B cell (primary cell): Measurements from ENCODE around the gene ASXL2. TPM values are rescaled to one million over a fixed set of nuclear protein-coding genes. Genes with fewer than 3 reads are reported as not detected.

Source experiments
- ATAC-seq: fragments of 200-7000 bp; cut with Tn5 transposase; one replicate; pipeline ENCODE4 v1.10.0; 2021; ENCODE audit warnings: low read depth, mild to moderate bottlenecking, moderate number of reproducible peaks, moderate library complexity
- CTCF ChIA-PET: fragments of 350-600 bp; sonication (Branson Sonifier 250); formaldehyde crosslinking; loops from one replicate; lab custom pipeline; 2021; ENCODE audit warnings: antibody characterized with exemption, inconsistent platforms; lab: Charles Lee
- POLR2A ChIA-PET: fragments of 350-600 bp; sonication (Branson Sonifier 250); formaldehyde crosslinking; loops from one replicate; lab custom pipeline; 2021; ENCODE audit warnings: antibody characterized with exemption; lab: Charles Lee
- DNase-seq: peaks from one replicate; pipeline ENCODE4 v3.0.0; 2013
- H2AFZ ChIP-seq: 2 replicates; pipeline ENCODE4 v1.6.1; 2012; ENCODE audit warnings: mild to moderate bottlenecking, low read depth, low read length; ENCODE audit not compliant: insufficient read depth, poor library complexity, severe bottlenecking
- H3K27ac ChIP-seq, 2 donors: 1 replicate in 1 of 2; 2 replicates in 1 of 2; pipeline ENCODE4 v1.5.1; 2012 to 2013; ENCODE audit warnings: low read length in 2 of 2, mild to moderate bottlenecking in 2 of 2, moderate library complexity in 1 of 2
- H3K27me3 ChIP-seq, 4 experiments: fragments of 200-600 bp in 1 of 4; sonication (generic) in 1 of 4; replicated peaks in 1 of 4; 1 replicate in 2 of 4; 2 replicates in 2 of 4; pipeline versions ENCODE4 v1.6.1 to v1.7.0; 2013 to 2016; ENCODE audit warnings: low read length in 3 of 4, mild to moderate bottlenecking in 2 of 4, mixed read lengths in 1 of 4, moderate library complexity in 1 of 4; ENCODE audit not compliant: insufficient read depth in 4 of 4, control insufficient read depth in 3 of 4; ENCODE audit errors: control extremely low read depth in 1 of 4
- H3K36me3 ChIP-seq, 2 experiments: replicated peaks in 1 of 2; 1 replicate in 1 of 2; 2 replicates in 1 of 2; pipeline versions ENCODE4 v1.6.1 to v1.7.1; 2013; ENCODE audit warnings: low read length in 1 of 2; ENCODE audit not compliant: insufficient read depth in 2 of 2, control insufficient read depth in 1 of 2; ENCODE audit errors: control extremely low read depth in 1 of 2, extremely low read depth in 1 of 2
- H3K4me1 ChIP-seq, 2 donors: fragments of 200-600 bp in 1 of 2; sonication (generic) in 1 of 2; 1 replicate in 1 of 2; 2 replicates in 1 of 2; pipeline versions ENCODE4 v1.5.1 to v1.6.1; 2013 to 2017; ENCODE audit warnings: low read length in 2 of 2; ENCODE audit not compliant: control insufficient read depth in 2 of 2, insufficient read depth in 2 of 2
- H3K4me2 ChIP-seq: replicated peaks from 2 replicates; pipeline ENCODE3; 2012; ENCODE audit warnings: mild to moderate bottlenecking, low read depth, low read length; ENCODE audit not compliant: poor library complexity, severe bottlenecking
- H3K4me3 ChIP-seq, 5 experiments: fragments of 200-600 bp in 1 of 5; sonication (generic) in 1 of 5; 1 replicate in 3 of 5; 2 replicates in 2 of 5; pipeline versions ENCODE4 v1.5.1 to v1.7.0; 2011 to 2016; ENCODE audit warnings: low read length in 4 of 5, mild to moderate bottlenecking in 4 of 5, low read depth in 2 of 5, control low read depth in 1 of 5, moderate library complexity in 1 of 5; ENCODE audit not compliant: insufficient read depth in 1 of 5; ENCODE audit errors: control extremely low read depth in 1 of 5, extremely low read depth in 1 of 5
- H3K79me2 ChIP-seq: fragments of 200-600 bp; sonication (generic); one replicate; pipeline ENCODE4 v1.6.0; 2016; ENCODE audit warnings: low read length; ENCODE audit not compliant: control insufficient read depth, insufficient read depth
- H3K9ac ChIP-seq: fragments of 200-600 bp; sonication (generic); 2 replicates; pipeline ENCODE4 v1.6.1; 2017; ENCODE audit warnings: mild to moderate bottlenecking, low read length, moderate library complexity
- H3K9me3 ChIP-seq, 3 donors: one replicate each; pipeline versions ENCODE4 v1.6.1 to v1.7.1; 2013; ENCODE audit warnings: low read length in 2 of 3; ENCODE audit not compliant: control insufficient read depth in 2 of 3, insufficient read depth in 1 of 3; ENCODE audit errors: control extremely low read depth in 1 of 3
- H4K20me1 ChIP-seq: 2 replicates; pipeline ENCODE4 v1.6.0; 2012; ENCODE audit warnings: mild to moderate bottlenecking, low read length; ENCODE audit not compliant: insufficient read depth, control insufficient read depth, poor library complexity, severe bottlenecking
- H3K27ac Mint-ChIP-seq: one replicate; pipeline ENCODE4 v1.8.0; 2021; ENCODE audit warnings: mixed read lengths
- H3K27me3 Mint-ChIP-seq: one replicate; pipeline ENCODE4 v1.8.0; 2021; ENCODE audit warnings: mixed read lengths
- H3K4me1 Mint-ChIP-seq: one replicate; pipeline ENCODE4 v1.8.0; 2021; ENCODE audit warnings: mixed read lengths
- H3K4me3 Mint-ChIP-seq: one replicate; pipeline ENCODE4 v1.8.0; 2021; ENCODE audit warnings: mixed read lengths
- H3K9me3 Mint-ChIP-seq: one replicate; pipeline ENCODE4 v1.8.0; 2022; ENCODE audit warnings: mixed read lengths; ENCODE audit not compliant: insufficient read depth
- EZH2 ChIP-seq: IDR thresholded peaks from 2 replicates; pipeline ENCODE4 v1.6.1; 2012; ENCODE audit warnings: borderline replicate concordance, low read depth, mild to moderate bottlenecking, moderate library complexity, low read length; ENCODE audit not compliant: insufficient read depth, poor library complexity, severe bottlenecking
- WGBS: methylation state at CpG from one replicate; pipeline ENCODE4 v1.1.5; 2013; ENCODE audit warnings: missing lambda C conversion rate; ENCODE audit not compliant: insufficient coverage; 5-methylcytosine and 5-hydroxymethylcytosine counted together
- intact Hi-C: fragments of 100-400 bp; cut with micrococcal nuclease; formaldehyde crosslinking; loops from one replicate; pipeline ENCODE4 v1.10.0; 2022
- polyA plus RNA-seq: library from polyadenylated mRNA; depleted of rRNA; stranded (reverse); fragments of >200 nt; gene quantifications from 2 replicates; pipeline ENCODE4 v1.2.3, GENCODE V29; 2012
- total RNA-seq, 2 donors: library from RNA; stranded (reverse); fragments of 120-200 nt in 1 of 2; gene quantifications; 1 replicate in 1 of 2; 2 replicates in 1 of 2; pipeline versions ENCODE4 v1.2.3 to v1.2.4, GENCODE V29; 2013 to 2022
- TF ChIP-seq, protein P1 (sequence below): fragments of 200-600 bp; IDR thresholded peaks from one replicate; pipeline ENCODE4 v1.8.0; 2022; ENCODE audit warnings: antibody characterized with exemption, mild to moderate bottlenecking

Gene ASXL2
- total and polyA plus RNA-seq, 2 donors (not counting 1 experiment from before 2014, with no cell fraction given), result 7.6 to 55.0 TPM

- ChIA-PET POLR2A (no interaction called here), CTCF (no interaction called here)
- no peaks in the 10 kb centered on the region for H3K9me3 Mint-ChIP-seq
- no CpG with 5 or more reads among the region's 1 CpG for WGBS
- intact Hi-C loops, result no loop called here
- peaks cover 5% of the 10 kb centered on the region for H4K20me1 ChIP-seq
- H3K4me3 Mint-ChIP-seq, result no peak overlapping the region
- no peaks in the 10 kb centered on the region for H3K27me3 ChIP-seq
- peaks cover 4 to 11% of the 10 kb centered on the region in 2 donors for H3K4me1 ChIP-seq
- no peak overlapping the region for H3K4me3 ChIP-seq
- no peaks in the 10 kb centered on the region for H3K27me3 Mint-ChIP-seq
- TF ChIP-seq, protein P1, sequence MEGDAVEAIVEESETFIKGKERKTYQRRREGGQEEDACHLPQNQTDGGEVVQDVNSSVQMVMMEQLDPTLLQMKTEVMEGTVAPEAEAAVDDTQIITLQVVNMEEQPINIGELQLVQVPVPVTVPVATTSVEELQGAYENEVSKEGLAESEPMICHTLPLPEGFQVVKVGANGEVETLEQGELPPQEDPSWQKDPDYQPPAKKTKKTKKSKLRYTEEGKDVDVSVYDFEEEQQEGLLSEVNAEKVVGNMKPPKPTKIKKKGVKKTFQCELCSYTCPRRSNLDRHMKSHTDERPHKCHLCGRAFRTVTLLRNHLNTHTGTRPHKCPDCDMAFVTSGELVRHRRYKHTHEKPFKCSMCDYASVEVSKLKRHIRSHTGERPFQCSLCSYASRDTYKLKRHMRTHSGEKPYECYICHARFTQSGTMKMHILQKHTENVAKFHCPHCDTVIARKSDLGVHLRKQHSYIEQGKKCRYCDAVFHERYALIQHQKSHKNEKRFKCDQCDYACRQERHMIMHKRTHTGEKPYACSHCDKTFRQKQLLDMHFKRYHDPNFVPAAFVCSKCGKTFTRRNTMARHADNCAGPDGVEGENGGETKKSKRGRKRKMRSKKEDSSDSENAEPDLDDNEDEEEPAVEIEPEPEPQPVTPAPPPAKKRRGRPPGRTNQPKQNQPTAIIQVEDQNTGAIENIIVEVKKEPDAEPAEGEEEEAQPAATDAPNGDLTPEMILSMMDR, result no peak
- no peak for TF ChIP-seq EZH2
- H2AFZ ChIP-seq, result no peak overlapping the region
- H3K36me3 ChIP-seq, result peaks cover 12 to 34% of the 10 kb centered on the region in 2 experiments
- H3K27ac ChIP-seq, result no peak overlapping the region
- ATAC-seq (no peak), DNase-seq (no peak)
- H3K4me1 Mint-ChIP-seq, result peaks cover 19% of the 10 kb centered on the region
- H3K27ac Mint-ChIP-seq, result no peak overlapping the region
- H3K79me2 ChIP-seq, result peaks cover 9% of the 10 kb centered on the region
- no peak overlapping the region for H3K9ac ChIP-seq
- H3K4me2 ChIP-seq, result no peak overlapping the region
- no peaks in the 10 kb centered on the region for H3K9me3 ChIP-seq
Observed at GRCh38 chr2:25799301-25799700, 79.0 kb downstream of the ASXL2 start.

- H3K79me2 ChIP-seq, result peaks cover 9% of the 10 kb centered on the region
- H3K9me3 Mint-ChIP-seq, result no peaks in the 10 kb centered on the region
- no peak overlapping the region for H3K27ac ChIP-seq
- 100% methylated on average over 1 of the region's 5 CpGs for WGBS
- no peak overlapping the region for H3K4me2 ChIP-seq
- no peak for TF ChIP-seq EZH2
- TF ChIP-seq, protein P1, result no peak
- CTCF ChIA-PET, result no interaction called here
- no peak overlapping the region for H3K4me3 Mint-ChIP-seq
- ATAC-seq, result no peak
- no peaks in the 10 kb centered on the region for H3K27me3 Mint-ChIP-seq
- H3K4me3 ChIP-seq, result no peak overlapping the region
- peaks cover 7 to 19% of the 10 kb centered on the region in 2 experiments for H3K36me3 ChIP-seq
- no peak overlapping the region for H3K27ac Mint-ChIP-seq
- H3K9me3 ChIP-seq, result no peaks in the 10 kb centered on the region
- no peak overlapping the region for H3K9ac ChIP-seq
- H4K20me1 ChIP-seq, result peaks cover 5% of the 10 kb centered on the region
- DNase-seq, result no peak
- H2AFZ ChIP-seq, result no peak overlapping the region
- H3K4me1 Mint-ChIP-seq, result peaks cover 28% of the 10 kb centered on the region
- no peaks in the 10 kb centered on the region for H3K27me3 ChIP-seq
- POLR2A ChIA-PET, result no interaction called here
- H3K4me1 ChIP-seq, result peaks cover 8 to 17% of the 10 kb centered on the region in 2 donors
- intact Hi-C loops, result no loop called here
Observed at GRCh38 chr2:25797620-25798488, 80.4 kb downstream of the ASXL2 start.
